Erythroblast (primary cell): ENCODE measurements around the gene ARPC1B.

Experiments
- DNase-seq, 2 experiments: peaks; one replicate each; lab custom pipeline; 2025; lab: John Stamatoyannopoulos, UW
- GATA1 ChIP-seq: IDR thresholded peaks from 2 replicates; pipeline ENCODE4 v1.6.1; 2011; ENCODE audit warnings: low read depth, mild to moderate bottlenecking, control low read depth, low read length, moderate library complexity
- POLR2A ChIP-seq: IDR thresholded peaks from 2 replicates; pipeline ENCODE4 v1.6.1; 2011; ENCODE audit warnings: mild to moderate bottlenecking, low read length

The ARPC1B gene

GRCh38 chr7:99403764-99404163, 29.2 kb downstream of the ARPC1B start:
- no peak for DNase-seq
- TF ChIP-seq GATA1 (no peak), POLR2A (no peak)

GRCh38 chr7:99404235-99404976, 29.9 kb downstream of the ARPC1B start:
- TF ChIP-seq POLR2A = no peak
- no peak for TF ChIP-seq GATA1
- DNase-seq = no peak

GRCh38 chr7:99404977-99405320, 30.4 kb downstream of the ARPC1B start:
- DNase-seq = no peak
- TF ChIP-seq POLR2A = no peak
- no peak for TF ChIP-seq GATA1

- peak; percentile 24 to 42 for DNase-seq
- TF ChIP-seq GATA1 = no peak
- TF ChIP-seq POLR2A = no peak
These were observed 32.0 kb downstream of the ARPC1B start for GRCh38 chr7:99406557-99406956.

DNA sequence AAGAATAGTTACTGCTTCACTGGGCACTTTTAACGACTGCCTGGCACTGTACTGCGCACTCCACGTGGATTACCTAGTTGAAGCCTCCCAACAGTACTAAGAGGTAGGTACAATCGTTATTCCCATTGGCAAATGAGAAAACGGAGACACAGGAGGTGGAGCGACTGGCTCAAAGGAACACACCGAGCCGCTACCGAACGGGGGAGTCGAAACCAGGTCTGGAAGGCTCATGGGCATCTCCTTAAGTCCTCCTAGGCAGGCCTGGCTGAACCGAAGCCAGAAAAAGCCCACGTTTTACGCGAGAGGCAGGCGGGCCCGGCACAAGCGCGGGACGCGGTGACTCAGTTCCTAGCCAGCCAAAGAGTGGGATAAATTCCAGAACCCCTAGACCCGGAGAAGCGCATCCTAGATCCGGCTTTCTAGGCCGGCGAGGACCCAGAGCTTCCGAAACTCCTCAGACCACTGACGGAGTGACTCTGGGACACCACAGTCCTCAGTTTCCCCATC, 33.4 kb downstream of the ARPC1B start:
- DNase-seq = peak; percentile 69 to 80
- no peak for TF ChIP-seq GATA1
- no peak for TF ChIP-seq POLR2A

DNA sequence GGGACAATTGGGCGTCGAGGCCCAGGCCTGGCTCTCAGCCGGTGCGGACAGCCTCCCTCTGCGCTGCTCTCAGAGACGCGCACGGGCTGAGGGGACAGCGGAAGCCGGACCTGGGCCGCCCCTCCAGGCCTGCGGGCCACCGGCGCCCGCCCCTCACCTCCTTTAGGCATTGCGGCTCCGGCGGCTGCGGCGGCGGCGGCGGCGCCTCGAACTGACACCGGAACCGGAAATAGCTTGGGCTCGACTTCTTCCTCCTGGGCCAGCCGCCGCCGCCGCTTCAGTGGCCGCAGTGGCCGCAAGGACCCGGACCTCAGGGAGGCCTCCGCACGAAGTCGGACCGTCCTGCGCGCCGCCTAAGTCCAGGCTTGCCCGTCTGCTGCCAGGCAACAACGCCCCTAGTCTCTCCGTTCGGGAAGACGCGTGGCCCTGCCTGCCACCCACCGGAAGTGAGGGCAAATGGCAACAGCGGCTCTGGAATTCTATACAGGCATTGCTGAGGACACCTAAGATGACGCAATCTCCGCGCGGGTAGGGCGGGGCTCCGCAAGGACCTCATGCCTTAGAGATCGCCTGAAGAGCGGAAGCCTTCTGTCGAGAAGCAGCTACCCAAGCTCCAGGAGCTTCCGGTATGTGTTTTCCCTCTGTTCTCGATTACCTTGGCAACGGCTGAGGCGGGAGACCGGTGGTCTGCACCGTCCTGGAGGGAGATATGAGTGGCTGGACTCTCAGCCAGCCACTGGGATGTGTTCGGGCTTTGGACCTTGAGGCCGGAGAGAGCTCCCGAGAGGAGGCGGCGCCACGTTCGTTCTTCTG, 34.1 kb downstream of the ARPC1B start, which contains the start of the genes BUD31 and PDAP1:
TSS of gene BUD31 (plus strand) at position 591 of the 813 bp plus-strand sequence. CDS start 2,124 bp downstream, outside the sequence.
TSS of gene PDAP1 (minus strand) at position 219 of the 813 bp plus-strand sequence. CDS start at position 170, 49 bp downstream.
- TF ChIP-seq GATA1 = no peak
- peak; percentile 96 for TF ChIP-seq POLR2A
- DNase-seq = peak; percentile 97 to 98

DNA sequence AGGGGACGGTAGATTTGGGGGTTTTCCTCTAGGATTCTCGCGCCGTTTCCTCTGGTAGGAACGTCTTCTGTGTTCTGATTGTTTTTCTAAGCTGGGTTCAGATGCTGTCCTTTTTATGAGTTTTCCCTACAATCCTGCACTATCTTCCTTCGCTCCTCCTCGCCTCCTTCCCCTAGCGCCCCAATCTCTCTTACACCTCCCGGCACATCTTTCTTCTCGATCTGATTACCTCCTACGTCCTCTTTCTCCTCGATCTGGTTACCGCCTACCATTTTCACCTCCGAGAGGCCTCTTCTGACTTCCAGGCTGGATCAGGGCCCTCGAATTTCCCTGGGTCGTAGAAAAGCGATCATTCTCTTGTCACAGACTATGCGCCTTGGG, 34.7 kb downstream of the ARPC1B start:
- TF ChIP-seq GATA1 = no peak
- TF ChIP-seq POLR2A = no peak
- peak; percentile 70 to 74 for DNase-seq

GRCh38 chr7:99409806-99410205, 35.3 kb downstream of the ARPC1B start:
- DNase-seq = peak; percentile 39 to 57
- no peak for TF ChIP-seq GATA1
- TF ChIP-seq POLR2A = no peak

DNA sequence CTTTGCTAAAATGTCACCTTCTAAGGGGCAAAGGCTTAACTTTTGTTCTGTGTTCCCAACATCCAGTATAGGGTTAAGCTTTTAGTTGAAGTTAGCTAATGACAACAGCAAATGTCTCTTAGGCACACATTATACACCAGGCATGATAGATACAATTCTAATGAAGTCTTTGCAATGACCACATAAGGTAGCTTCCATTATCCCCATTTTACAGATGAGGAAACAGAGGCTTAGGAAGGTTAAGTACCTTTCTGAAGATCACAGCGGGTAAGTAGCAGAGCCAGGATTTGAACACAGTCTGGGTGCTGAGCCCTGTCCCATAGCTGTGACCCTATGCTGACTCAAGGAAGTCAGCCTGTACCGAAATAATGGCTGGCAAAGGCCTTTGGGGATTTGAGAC, 36.1 kb downstream of the ARPC1B start:
- no peak for DNase-seq
- TF ChIP-seq GATA1 (no peak), POLR2A (no peak)

GRCh38 chr7:99415513-99416127, 41.1 kb downstream of the ARPC1B start:
- DNase-seq = peak; percentile 44 to 49

GRCh38 chr7:99418260-99418659, 43.7 kb downstream of the ARPC1B start:
- DNase-seq = no peak
- TF ChIP-seq GATA1 (no peak), POLR2A (no peak)

DNA sequence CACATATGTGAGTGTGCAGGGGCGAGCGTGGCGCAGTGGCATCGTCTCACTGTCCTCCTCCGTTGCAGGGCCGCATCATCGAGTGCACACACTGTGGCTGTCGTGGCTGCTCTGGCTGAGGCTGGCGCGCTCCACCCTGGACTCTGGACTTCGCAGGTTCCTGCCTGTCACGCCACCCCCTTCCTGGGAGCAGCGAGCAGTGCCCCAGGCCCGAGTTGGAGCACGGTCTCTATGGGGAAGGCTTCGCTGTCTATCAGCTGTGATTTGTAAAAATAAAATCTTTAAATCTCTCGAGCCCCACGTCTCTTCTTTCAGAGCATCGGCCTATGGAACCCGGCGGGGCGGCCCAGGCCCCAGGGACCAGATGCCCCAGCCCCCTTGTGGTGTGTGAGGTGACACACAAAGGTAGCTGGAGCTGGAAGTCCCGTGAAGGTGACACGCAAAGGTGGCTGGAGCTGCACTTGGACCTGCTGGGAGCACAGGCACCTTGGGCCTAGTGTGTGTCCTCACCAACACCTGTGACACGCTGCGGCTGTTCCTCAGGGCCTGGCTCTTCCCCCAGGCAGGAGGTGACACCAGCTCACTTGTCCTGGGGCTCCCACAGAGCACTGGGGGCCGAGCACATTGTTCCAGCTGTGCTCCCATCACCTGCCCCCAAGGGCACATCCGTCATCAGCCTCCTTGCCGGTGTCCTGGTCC, 44.9 kb downstream of the ARPC1B start:
- TF ChIP-seq GATA1 (no peak), POLR2A (no peak)
- DNase-seq = no peak

DNA sequence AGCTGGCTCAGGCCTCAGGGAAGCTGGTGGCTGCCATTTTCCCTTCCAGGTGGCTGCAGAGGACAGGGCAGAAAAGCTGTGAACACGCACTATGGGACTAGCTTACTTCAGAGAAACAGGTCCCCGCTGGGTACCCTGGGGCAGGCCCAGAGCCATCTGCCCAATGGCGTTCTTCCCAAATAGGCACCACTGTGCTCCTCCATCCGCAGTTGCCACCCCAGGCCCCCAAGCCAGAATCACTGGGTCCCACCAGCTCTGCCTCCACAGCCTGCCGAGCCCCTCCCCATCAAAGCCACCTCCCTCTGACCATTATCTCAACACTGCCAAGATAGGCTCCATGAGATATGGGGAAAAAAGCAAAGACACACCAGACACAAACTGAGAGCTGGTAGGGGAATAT, 45.7 kb downstream of the ARPC1B start:
- TF ChIP-seq POLR2A (no peak), GATA1 (no peak)
- no peak for DNase-seq

- no peak for TF ChIP-seq GATA1
- no peak for TF ChIP-seq POLR2A
- DNase-seq = no peak
These were observed 46.5 kb downstream of the ARPC1B start for GRCh38 chr7:99420986-99421385.

- peak; percentile 46 to 61 for DNase-seq
These were observed 47.7 kb downstream of the ARPC1B start for GRCh38 chr7:99422186-99422585.

More at GRCh38 chr7:99422186-99422585, 47.7 kb downstream of the ARPC1B start:
- TF ChIP-seq GATA1 (no peak), POLR2A (no peak)
